Activated naive CD4-positive, alpha-beta T cell treated with anti-CD3 and anti-CD28 coated beads, Interleukin-2, amount 10 ng/mL, durations not matched to agents 7 days and 5 days (primary cell): ENCODE results near the gene EVX1.

ENCODE experiments used
- CTCF ChIA-PET: fragments of 350-600 bp; sonication (Branson Sonifier 250); formaldehyde crosslinking; loops from one replicate; lab custom pipeline; 2021; ENCODE audit warnings: antibody characterized with exemption; lab: Charles Lee
- DNase-seq: peaks from one replicate; pipeline ENCODE4 v3.0.0-alpha.2; 2020
- H3K27ac Mint-ChIP-seq: one replicate; pipeline ENCODE4 v1.8.0; 2021; ENCODE audit warnings: mild to moderate bottlenecking, moderate library complexity, mixed read lengths
- H3K27me3 Mint-ChIP-seq: one replicate; pipeline ENCODE4 v1.8.0; 2021; ENCODE audit warnings: mild to moderate bottlenecking, mixed read lengths
- H3K36me3 Mint-ChIP-seq: one replicate; pipeline ENCODE4 v1.8.0; 2021; ENCODE audit warnings: mixed read lengths
- H3K4me1 Mint-ChIP-seq: one replicate; pipeline ENCODE4 v1.8.0; 2021; ENCODE audit warnings: mixed read lengths
- H3K4me3 Mint-ChIP-seq: one replicate; pipeline ENCODE4 v1.8.0; 2021; ENCODE audit warnings: mild to moderate bottlenecking, moderate library complexity, mixed read lengths
- H3K9me3 Mint-ChIP-seq: one replicate; pipeline ENCODE4 v1.8.0; 2021; ENCODE audit warnings: mixed read lengths

The EVX1 gene

DNA sequence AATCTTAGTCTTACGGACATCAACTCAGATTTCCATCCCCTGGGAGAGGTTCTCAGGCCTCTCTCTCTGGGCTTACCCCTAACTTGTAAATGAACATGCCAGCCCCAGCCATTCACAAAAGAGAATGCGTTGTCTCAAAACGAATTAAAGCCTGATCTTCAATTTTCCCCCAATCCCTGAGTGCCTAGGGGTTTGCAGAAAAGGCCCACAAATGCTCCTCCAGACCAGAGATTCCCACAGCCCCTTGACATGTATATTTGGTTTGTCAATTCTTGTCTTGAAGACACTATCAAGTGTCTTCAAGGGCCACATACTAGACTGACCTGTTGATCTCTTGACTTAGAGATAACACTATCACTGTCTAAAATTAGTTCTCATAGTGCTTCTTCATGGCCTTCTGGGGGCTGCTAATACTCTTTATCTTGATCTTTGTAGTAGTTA, 30.8 kb upstream of the EVX1 start:
- DNase-seq: no peak
- CTCF ChIA-PET: interaction anchor here (1.2 to 5.0 kb wide), 6 partner anchors 11 to 708 kb away, joined by 3 to 33 read pairs (median 7); no protein-coding TSS in a partner anchor
- H3K36me3 Mint-ChIP-seq: no peaks in the 10 kb centered on the region
- no peaks in the 10 kb centered on the region for H3K9me3 Mint-ChIP-seq
- no peak overlapping the region for H3K4me3 Mint-ChIP-seq
- peaks cover 7% of the 10 kb centered on the region for H3K4me1 Mint-ChIP-seq
- H3K27me3 Mint-ChIP-seq: peaks cover 99% of the 10 kb centered on the region
- no peak overlapping the region for H3K27ac Mint-ChIP-seq

GRCh38 chr7:27212497-27213432, 29.8 kb upstream of the EVX1 start:
- Mint-ChIP-seq H3K36me3 (no peaks in the 10 kb centered on the region), H3K4me3 (no peak overlapping the region), H3K9me3 (no peaks in the 10 kb centered on the region), H3K27me3 (peaks cover 97% of the 10 kb centered on the region), H3K4me1 (peaks cover 7% of the 10 kb centered on the region), H3K27ac (no peak overlapping the region)
- CTCF ChIA-PET: no interaction called here
- DNase-seq: no peak

DNA sequence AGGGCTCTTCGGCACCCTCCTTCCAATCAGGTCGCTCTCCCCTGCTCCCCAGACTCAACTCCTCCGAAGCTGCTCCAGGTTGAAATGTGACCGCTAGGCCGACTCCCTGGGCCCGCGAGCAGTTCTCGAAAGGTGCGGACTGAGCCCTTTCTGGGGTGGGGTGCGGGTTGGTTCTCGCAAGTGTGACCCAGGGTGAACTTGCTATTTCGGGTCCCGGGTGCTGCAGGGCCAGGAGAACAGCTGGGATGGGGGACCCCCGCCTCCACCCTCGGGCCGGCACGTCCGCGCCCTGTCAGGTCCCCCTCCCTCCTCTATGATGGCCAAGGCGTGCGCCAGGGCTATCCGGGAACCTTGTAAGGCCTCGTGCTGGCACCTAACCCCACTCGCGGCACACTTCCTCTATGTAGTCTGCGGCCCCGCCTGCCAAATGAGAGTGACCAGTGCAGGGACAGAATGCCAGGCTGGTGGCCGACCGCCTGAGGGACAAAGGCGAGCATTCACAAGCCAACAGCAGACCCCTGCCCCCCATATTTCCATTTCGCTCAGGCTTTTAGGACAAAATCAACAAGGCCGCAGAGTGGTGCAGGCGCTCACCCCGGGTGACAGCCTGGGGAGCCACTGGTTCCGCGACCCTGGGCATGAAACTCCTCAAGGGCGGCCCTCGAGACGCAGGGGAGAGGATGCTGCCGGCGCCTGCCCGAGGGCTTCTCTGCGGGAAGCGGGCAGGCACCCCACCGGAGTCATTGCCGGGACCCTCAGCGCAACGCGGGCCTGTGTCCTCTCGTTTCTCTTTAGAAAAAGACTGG, 29.0 kb upstream of the EVX1 start:
- H3K9me3 Mint-ChIP-seq: no peaks in the 10 kb centered on the region
- H3K27ac Mint-ChIP-seq: no peak overlapping the region
- peaks cover 7% of the 10 kb centered on the region for H3K4me1 Mint-ChIP-seq
- H3K27me3 Mint-ChIP-seq: peaks cover 96% of the 10 kb centered on the region
- H3K36me3 Mint-ChIP-seq: no peaks in the 10 kb centered on the region
- DNase-seq: no peak
- CTCF ChIA-PET: no interaction called here
- no peak overlapping the region for H3K4me3 Mint-ChIP-seq

GRCh38 chr7:27214239-27214950, 28.2 kb upstream of the EVX1 start:
- peaks cover 96% of the 10 kb centered on the region for H3K27me3 Mint-ChIP-seq
- no peak for DNase-seq
- no peak overlapping the region for H3K4me3 Mint-ChIP-seq
- H3K36me3 Mint-ChIP-seq: no peaks in the 10 kb centered on the region
- H3K4me1 Mint-ChIP-seq: peaks cover 7% of the 10 kb centered on the region
- CTCF ChIA-PET: no interaction called here
- peak overlapping the region; percentile 65 for H3K27ac Mint-ChIP-seq
- H3K9me3 Mint-ChIP-seq: no peaks in the 10 kb centered on the region

- no peaks in the 10 kb centered on the region for H3K36me3 Mint-ChIP-seq
- H3K9me3 Mint-ChIP-seq: no peaks in the 10 kb centered on the region
- H3K27me3 Mint-ChIP-seq: peaks cover 96% of the 10 kb centered on the region
- no peak overlapping the region for H3K4me3 Mint-ChIP-seq
- CTCF ChIA-PET: interaction anchor here (0.6 kb wide), 1 partner anchor 816 kb away, joined by 3 read pairs; no protein-coding TSS in a partner anchor
- peaks cover 7% of the 10 kb centered on the region for H3K4me1 Mint-ChIP-seq
- DNase-seq: no peak
- H3K27ac Mint-ChIP-seq: no peak overlapping the region
These were observed 27.2 kb upstream of the EVX1 start for GRCh38 chr7:27215356-27215755.

DNA sequence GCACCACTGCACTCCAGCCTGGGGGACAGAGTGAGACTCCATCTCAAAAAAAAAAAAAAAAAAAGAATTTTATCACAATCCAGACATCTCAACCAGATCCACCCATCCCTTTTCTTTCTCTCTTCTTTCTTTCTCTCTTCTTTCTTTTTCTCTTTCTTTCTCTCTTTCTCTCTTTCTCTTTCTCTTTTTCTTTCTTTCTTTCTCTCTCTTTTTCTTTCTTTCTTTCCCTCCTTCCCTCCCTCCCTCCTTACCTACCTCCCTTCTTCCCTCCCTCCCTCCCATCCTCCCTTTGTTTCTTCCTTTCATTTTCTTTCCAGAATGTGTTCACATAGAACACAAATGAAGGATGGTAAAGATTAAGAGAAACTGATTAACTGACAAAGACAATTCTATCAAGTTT, 24.7 kb upstream of the EVX1 start:
- Mint-ChIP-seq H3K27me3 (peaks cover 95% of the 10 kb centered on the region), H3K36me3 (no peaks in the 10 kb centered on the region), H3K9me3 (no peaks in the 10 kb centered on the region), H3K4me1 (no peaks in the 10 kb centered on the region), H3K27ac (no peak overlapping the region), H3K4me3 (no peak overlapping the region)
- CTCF ChIA-PET: interaction anchor here (0.6 kb wide), 1 partner anchor 537 kb away, joined by 4 read pairs; no protein-coding TSS in a partner anchor
- no peak for DNase-seq

- Mint-ChIP-seq H3K27ac (no peak overlapping the region), H3K36me3 (no peaks in the 10 kb centered on the region), H3K4me3 (no peak overlapping the region), H3K27me3 (peaks cover 93% of the 10 kb centered on the region), H3K4me1 (no peaks in the 10 kb centered on the region), H3K9me3 (no peaks in the 10 kb centered on the region)
- no peak for DNase-seq
- CTCF ChIA-PET: no interaction called here
These were observed 22.8 kb upstream of the EVX1 start for GRCh38 chr7:27219821-27220220.

GRCh38 chr7:27220440-27220955, 22.1 kb upstream of the EVX1 start:
- Mint-ChIP-seq H3K4me3 (no peak overlapping the region), H3K4me1 (no peaks in the 10 kb centered on the region), H3K36me3 (no peaks in the 10 kb centered on the region), H3K9me3 (no peaks in the 10 kb centered on the region), H3K27ac (no peak overlapping the region), H3K27me3 (peaks cover 93% of the 10 kb centered on the region)
- DNase-seq: no peak
- CTCF ChIA-PET: no interaction called here

GRCh38 chr7:27221201-27221797, 21.3 kb upstream of the EVX1 start:
- DNase-seq: no peak
- Mint-ChIP-seq H3K27me3 (peaks cover 93% of the 10 kb centered on the region), H3K9me3 (no peaks in the 10 kb centered on the region), H3K4me1 (no peaks in the 10 kb centered on the region), H3K27ac (no peak overlapping the region), H3K36me3 (no peaks in the 10 kb centered on the region), H3K4me3 (no peak overlapping the region)
- CTCF ChIA-PET: interaction anchor here (3.0 kb wide), 1 partner anchor 11 kb away, joined by 9 read pairs; no protein-coding TSS in a partner anchor

- Mint-ChIP-seq H3K4me1 (no peaks in the 10 kb centered on the region), H3K4me3 (no peak overlapping the region), H3K9me3 (no peaks in the 10 kb centered on the region), H3K27me3 (peaks cover 90% of the 10 kb centered on the region), H3K36me3 (no peaks in the 10 kb centered on the region), H3K27ac (no peak overlapping the region)
- CTCF ChIA-PET: interaction anchor here (0.6 to 3.0 kb wide), 5 partner anchors 10 to 811 kb away, joined by 3 to 9 read pairs (median 3); no protein-coding TSS in a partner anchor
- no peak for DNase-seq
These were observed 18.5 kb upstream of the EVX1 start for GRCh38 chr7:27223941-27224575.

DNA sequence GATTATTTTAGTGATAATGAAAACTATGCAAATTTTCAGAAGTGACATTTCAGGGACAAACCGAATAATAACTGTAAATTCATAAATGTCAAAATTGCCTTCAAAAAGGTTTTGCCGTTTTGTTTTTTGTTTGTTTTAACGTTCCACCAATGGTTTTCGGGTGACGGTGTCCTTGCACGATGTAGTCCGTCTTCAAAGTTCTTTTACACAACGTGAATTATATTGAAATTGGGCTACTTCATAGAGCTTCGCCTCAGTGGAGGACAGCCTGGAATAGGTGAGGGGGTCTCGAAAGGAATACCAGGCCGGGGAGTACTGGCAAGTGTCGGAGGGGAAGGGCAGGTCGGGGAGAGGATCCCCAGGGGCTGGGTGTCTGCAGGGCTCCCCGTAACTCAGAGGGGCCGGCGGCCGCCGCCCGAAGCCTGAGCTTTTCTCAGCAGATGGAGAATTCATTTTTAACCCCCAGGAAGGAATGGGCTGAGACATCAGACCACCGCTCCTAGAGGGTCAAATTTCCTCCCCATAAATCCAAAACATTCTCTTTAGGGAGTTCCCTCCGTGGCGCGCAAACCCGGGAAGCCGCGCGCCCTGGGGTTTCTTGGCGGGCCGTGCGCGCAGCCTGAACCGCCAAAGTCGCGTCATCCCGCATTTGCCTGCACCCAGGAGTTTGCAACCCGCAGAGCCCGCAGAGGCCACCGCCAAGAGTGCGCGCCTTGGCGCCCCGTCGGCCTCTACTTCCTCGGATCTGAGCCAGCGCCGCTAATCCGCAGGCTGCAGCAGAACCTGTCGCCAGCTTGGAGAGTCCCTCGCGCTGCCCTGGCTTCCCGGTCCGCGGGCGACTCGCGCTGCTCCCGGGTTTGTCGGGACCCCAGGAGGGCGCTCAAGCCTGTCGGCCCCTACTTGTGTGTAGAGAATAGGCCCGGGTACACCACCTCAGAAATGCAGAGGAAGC, 17.3 kb upstream of the EVX1 start:
- H3K4me3 Mint-ChIP-seq: no peak overlapping the region
- no peaks in the 10 kb centered on the region for H3K4me1 Mint-ChIP-seq
- no peaks in the 10 kb centered on the region for H3K9me3 Mint-ChIP-seq
- no peaks in the 10 kb centered on the region for H3K36me3 Mint-ChIP-seq
- peaks cover 89% of the 10 kb centered on the region for H3K27me3 Mint-ChIP-seq
- no peak overlapping the region for H3K27ac Mint-ChIP-seq
- DNase-seq: no peak
- CTCF ChIA-PET: interaction anchor here (0.6 to 1.5 kb wide), 4 partner anchors 9 to 437 kb away, joined by 3 to 4 read pairs (median 3); partner anchors contain the start of gene HIBADH

DNA sequence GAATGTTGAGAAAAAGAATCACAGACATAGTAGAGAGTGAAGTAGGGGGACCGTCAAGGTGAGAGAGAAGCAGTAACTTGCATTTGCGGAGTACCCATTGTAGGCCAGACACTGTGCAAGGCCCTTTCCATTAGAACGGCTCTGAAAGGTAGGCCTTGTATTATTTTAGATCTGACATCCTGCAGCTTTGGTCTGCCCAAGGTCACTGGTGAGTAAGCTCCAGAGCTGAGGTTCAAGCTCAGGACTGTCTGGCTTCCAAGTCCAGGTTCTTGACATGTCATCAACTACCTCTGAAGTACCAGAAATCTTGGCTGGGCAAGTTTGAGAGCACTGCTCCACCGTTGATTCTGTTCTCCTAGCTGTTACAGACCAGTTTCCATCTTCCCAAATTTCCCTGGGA, 13.2 kb upstream of the EVX1 start:
- Mint-ChIP-seq H3K4me3 (no peak overlapping the region), H3K27ac (no peak overlapping the region), H3K4me1 (no peaks in the 10 kb centered on the region), H3K9me3 (no peaks in the 10 kb centered on the region), H3K27me3 (peaks cover 66% of the 10 kb centered on the region), H3K36me3 (no peaks in the 10 kb centered on the region)
- CTCF ChIA-PET: no interaction called here
- no peak for DNase-seq
